ENCODE results near the gene MEMO1.

Gene MEMO1

DNA sequence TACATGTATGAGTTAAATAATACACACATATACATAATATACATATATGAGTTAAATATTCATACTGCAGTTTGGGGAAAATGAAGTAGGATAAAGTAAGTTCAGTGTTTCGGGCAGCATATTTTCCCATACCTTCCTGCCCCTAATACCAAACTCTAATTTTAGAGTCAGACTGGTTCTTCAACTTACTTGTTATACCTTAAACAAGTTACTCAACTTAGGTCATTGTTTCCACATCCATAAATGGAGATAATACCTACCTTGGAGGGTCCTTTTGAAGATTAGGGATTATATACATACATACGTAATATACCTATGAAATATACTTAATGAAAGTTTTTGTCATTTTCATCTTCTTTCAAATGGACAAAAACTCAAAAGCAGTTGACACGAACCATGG lies 8.4 kb downstream of the MEMO1 start:
- in situ Hi-C loops (cut with HindIII; ENCODE audit: low pct_ligation_motif_present, low sequenced_read_pairs), result no loop called here

DNA sequence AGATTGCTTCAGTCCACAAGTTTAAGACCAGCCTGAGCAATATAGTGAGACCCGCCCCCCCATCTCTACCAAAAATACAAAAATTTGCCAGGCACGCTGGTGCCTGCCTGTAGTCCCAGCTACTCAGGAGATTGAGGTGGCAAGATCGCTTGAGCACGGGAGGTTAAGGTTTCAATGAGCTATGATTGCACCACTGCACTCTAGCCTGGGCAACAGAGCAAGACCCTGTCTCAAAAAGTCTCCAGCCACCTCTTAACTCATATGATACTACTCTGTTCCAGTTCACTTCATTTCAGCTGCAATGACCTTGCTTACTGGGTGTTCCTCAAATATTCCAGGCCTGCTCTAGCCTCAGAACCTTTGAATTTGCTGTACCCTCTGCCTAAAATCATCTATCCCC lies 11.4 kb downstream of the MEMO1 start:
- DNase-seq, result no peak
- no peak overlapping the region for H3K27ac ChIP-seq
- in situ Hi-C loops (cut with HindIII; ENCODE audit: low pct_ligation_motif_present, low sequenced_read_pairs), result no loop called here
- H3K27me3 ChIP-seq (replicated peaks), result no peaks in the 10 kb centered on the region
- TF ChIP-seq, protein P1, sequence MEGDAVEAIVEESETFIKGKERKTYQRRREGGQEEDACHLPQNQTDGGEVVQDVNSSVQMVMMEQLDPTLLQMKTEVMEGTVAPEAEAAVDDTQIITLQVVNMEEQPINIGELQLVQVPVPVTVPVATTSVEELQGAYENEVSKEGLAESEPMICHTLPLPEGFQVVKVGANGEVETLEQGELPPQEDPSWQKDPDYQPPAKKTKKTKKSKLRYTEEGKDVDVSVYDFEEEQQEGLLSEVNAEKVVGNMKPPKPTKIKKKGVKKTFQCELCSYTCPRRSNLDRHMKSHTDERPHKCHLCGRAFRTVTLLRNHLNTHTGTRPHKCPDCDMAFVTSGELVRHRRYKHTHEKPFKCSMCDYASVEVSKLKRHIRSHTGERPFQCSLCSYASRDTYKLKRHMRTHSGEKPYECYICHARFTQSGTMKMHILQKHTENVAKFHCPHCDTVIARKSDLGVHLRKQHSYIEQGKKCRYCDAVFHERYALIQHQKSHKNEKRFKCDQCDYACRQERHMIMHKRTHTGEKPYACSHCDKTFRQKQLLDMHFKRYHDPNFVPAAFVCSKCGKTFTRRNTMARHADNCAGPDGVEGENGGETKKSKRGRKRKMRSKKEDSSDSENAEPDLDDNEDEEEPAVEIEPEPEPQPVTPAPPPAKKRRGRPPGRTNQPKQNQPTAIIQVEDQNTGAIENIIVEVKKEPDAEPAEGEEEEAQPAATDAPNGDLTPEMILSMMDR (IDR thresholded peaks at IDR 0.05; ENCODE audit: low read depth, low read length, missing control alignments), result no peak
- H3K36me3 ChIP-seq (replicated peaks), result no peaks in the 10 kb centered on the region
- H3K4me3 ChIP-seq (ENCODE audit: low read depth, low read length), result no peak overlapping the region

More for the DNA sequence above, 8.4 kb downstream of the MEMO1 start:
- no peaks in the 10 kb centered on the region for H3K27me3 ChIP-seq (replicated peaks)
- no peak overlapping the region for H3K27ac ChIP-seq
- no peak overlapping the region for H3K4me3 ChIP-seq (ENCODE audit: low read depth, low read length)
- DNase-seq, result no peak
- no peaks in the 10 kb centered on the region for H3K36me3 ChIP-seq (replicated peaks)
- TF ChIP-seq, protein P1 (IDR thresholded peaks at IDR 0.05; ENCODE audit: low read depth, low read length, missing control alignments), result no peak

DNA sequence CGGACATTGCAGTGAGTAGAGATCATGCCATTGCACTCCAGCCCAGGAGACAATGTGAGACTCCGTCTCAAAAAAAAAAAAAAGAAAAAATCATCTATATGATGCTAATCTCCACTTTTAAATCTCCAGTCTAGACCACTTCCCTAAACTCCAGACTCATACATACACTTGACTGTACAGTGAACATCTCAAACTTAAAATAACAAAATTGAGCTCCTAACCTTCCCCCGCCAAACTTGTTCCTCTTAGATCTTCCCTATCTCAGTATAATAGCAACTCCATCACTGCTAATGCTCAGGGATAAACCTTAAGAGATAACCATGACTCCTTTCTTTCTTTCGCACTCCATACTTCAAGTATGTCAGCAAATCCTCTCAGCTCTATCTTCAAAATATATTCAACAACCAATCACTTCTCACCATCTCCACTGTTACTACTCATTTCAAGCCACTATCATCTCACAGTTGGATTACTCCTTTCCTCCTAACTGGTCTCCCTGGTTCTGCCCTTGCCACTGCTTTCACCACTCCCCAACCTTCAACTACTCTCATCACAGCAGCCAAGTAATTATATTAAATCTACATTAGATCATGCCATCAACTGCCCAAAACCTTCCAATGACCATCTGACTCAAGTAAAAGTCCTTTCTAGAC lies 12.0 kb downstream of the MEMO1 start:
- H3K27ac ChIP-seq, result no peak overlapping the region
- H3K36me3 ChIP-seq (replicated peaks), result no peaks in the 10 kb centered on the region
- H3K27me3 ChIP-seq (replicated peaks), result no peaks in the 10 kb centered on the region
- no peak overlapping the region for H3K4me3 ChIP-seq (ENCODE audit: low read depth, low read length)
- DNase-seq, result no peak
- in situ Hi-C loops (cut with HindIII; ENCODE audit: low pct_ligation_motif_present, low sequenced_read_pairs), result no loop called here
- TF ChIP-seq, protein P1 (IDR thresholded peaks at IDR 0.05; ENCODE audit: low read depth, low read length, missing control alignments), result no peak

DNA sequence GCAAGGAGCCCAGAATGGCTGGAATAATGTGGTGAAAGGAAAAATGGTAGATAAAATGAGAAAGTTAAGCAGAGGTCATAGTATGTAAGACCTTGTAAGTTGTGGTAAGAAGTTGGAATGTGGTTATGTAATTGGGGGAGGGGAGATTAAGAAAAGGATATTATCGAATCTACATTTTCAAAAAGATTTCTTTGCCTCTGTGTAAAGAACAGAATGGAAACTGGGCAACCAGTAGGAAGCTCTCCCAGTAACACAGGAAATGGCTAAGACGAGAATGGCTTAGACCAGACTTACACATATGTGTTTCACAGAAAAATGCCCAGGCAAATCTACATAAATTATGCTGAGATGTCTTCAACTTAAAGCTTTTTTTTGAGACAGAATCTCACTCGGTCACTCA lies 13.2 kb downstream of the MEMO1 start:
- in situ Hi-C loops (cut with HindIII; ENCODE audit: low pct_ligation_motif_present, low sequenced_read_pairs), result no loop called here
- Histone ChIP-seq H3K27me3 (replicated peaks) (no peaks in the 10 kb centered on the region), H3K36me3 (replicated peaks) (no peaks in the 10 kb centered on the region), H3K27ac (no peak overlapping the region), H3K4me3 (ENCODE audit: low read depth, low read length) (no peak overlapping the region)
- TF ChIP-seq, protein P1 (IDR thresholded peaks at IDR 0.05; ENCODE audit: low read depth, low read length, missing control alignments), result no peak
- no peak for DNase-seq

DNA sequence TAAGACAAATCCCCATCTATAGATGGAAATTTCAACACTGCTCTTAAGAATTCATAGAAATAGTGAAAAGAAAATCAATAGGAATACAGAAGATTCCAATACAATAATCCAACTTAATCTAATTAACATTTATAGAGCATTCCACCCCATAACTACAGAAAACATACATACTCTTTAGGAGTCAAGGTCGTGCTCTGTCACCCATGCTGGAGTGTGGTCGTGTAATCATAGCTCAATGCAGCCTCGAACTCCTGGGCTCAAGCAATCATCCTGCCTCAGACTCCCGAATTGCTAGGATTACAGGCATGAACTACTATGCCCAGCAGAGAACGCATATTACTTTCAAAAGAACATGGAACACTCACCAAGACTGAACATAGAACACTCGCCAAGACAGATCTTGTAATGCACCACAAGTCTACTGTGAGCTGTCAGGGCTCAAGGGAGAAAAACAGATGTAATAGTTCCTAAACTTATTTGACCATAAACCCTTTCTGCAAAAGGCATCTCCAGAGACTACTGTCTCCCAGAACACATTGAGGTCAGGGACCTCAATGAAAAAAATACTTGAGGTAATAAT lies 14.1 kb downstream of the MEMO1 start:
- H3K27ac ChIP-seq, result no peak overlapping the region
- DNase-seq, result no peak

More for the DNA sequence above, 14.1 kb downstream of the MEMO1 start:
- no peaks in the 10 kb centered on the region for H3K36me3 ChIP-seq (replicated peaks)
- in situ Hi-C loops (cut with HindIII; ENCODE audit: low pct_ligation_motif_present, low sequenced_read_pairs), result no loop called here
- H3K27me3 ChIP-seq (replicated peaks), result no peaks in the 10 kb centered on the region
- TF ChIP-seq, protein P1 (IDR thresholded peaks at IDR 0.05; ENCODE audit: low read depth, low read length, missing control alignments), result no peak
- no peak overlapping the region for H3K4me3 ChIP-seq (ENCODE audit: low read depth, low read length)

Data from brain microvascular endothelial cell (primary cell).